HG02885 (cell line): ENCODE measurements around the gene SCIMP.

Source experiments
- ATAC-seq: cut with Tn5 transposase; IDR thresholded peaks from one replicate; pipeline ENCODE4 v1.9.1; 2021; ENCODE audit warnings: mild to moderate bottlenecking; ENCODE audit not compliant: unreplicated experiment, poor library complexity

The SCIMP gene

GRCh38 chr17:5234645-5235576 is at the start of gene SCIMP:
Gene SCIMP (minus strand): TSS chr17:5234860. CDS start chr17:5234755, 105 bp downstream.
- peak; percentile 68 for ATAC-seq

- no peak for ATAC-seq
These were observed 49.1 kb upstream of the SCIMP start for GRCh38 chr17:5283571-5284315.

- ATAC-seq, result no peak
These were observed 48.1 kb upstream of the SCIMP start for GRCh38 chr17:5282642-5283217.

- ATAC-seq, result peak; percentile 85
These were observed 47.4 kb upstream of the SCIMP start, which contains the start of gene RABEP1 for GRCh38 chr17:5281814-5282641. Gene RABEP1 (plus strand): TSS chr17:5282284. CDS start chr17:5282487, 203 bp downstream.

GRCh38 chr17:5272322-5272721 is 37.7 kb upstream of the SCIMP start:
- ATAC-seq, result no peak

GRCh38 chr17:5269241-5269960 is 34.7 kb upstream of the SCIMP start:
- no peak for ATAC-seq

- ATAC-seq, result no peak
These were observed 30.2 kb upstream of the SCIMP start for GRCh38 chr17:5264893-5265292.

GRCh38 chr17:5263441-5263840 is 28.8 kb upstream of the SCIMP start:
- ATAC-seq, result no peak

- no peak for ATAC-seq
These were observed 27.8 kb upstream of the SCIMP start for GRCh38 chr17:5262416-5262991.

GRCh38 chr17:5260542-5260941 is 25.9 kb upstream of the SCIMP start:
- no peak for ATAC-seq

GRCh38 chr17:5257124-5257523 is 22.5 kb upstream of the SCIMP start:
- ATAC-seq, result no peak

GRCh38 chr17:5254903-5255521 is 20.4 kb upstream of the SCIMP start:
- no peak for ATAC-seq

- ATAC-seq, result no peak
These were observed 19.8 kb upstream of the SCIMP start for GRCh38 chr17:5254414-5254813.

GRCh38 chr17:5249615-5250014 is 15.0 kb upstream of the SCIMP start:
- no peak for ATAC-seq

- ATAC-seq, result no peak
These were observed 14.3 kb upstream of the SCIMP start for GRCh38 chr17:5248821-5249479.

- no peak for ATAC-seq
These were observed 13.0 kb upstream of the SCIMP start for GRCh38 chr17:5247621-5248020.

GRCh38 chr17:5241861-5242671 is 7.4 kb upstream of the SCIMP start:
- ATAC-seq, result peak; percentile 64
